Lower leg skin (tissue), 4 donors: ENCODE measurements around the gene SPI1. TPM values are rescaled to one million over a fixed set of nuclear protein-coding genes. Genes with fewer than 3 reads are reported as not detected.

ENCODE experiments used
- DNase-seq, 2 donors: peaks; one replicate each; pipeline ENCODE4 v3.0.0-alpha.2; 2019; ENCODE audit warnings: low spot score in 2 of 2
- H3K4me3 ChIP-seq: fragments of 200-600 bp; sonication (generic); 2 replicates; pipeline ENCODE4 v1.5.1; 2017; ENCODE audit warnings: mild to moderate bottlenecking, low read depth; ENCODE audit not compliant: poor library complexity, severe bottlenecking
- POLR2A ChIP-seq, 2 donors: fragments of 450-650 bp; IDR thresholded peaks; one replicate each; pipeline ENCODE4 v1.6.1; 2016 to 2017; ENCODE audit warnings: antibody characterized with exemption in 2 of 2, mild to moderate bottlenecking in 1 of 2, moderate library complexity in 1 of 2
- WGBS, 2 donors: methylation state at CpG; one replicate each; pipeline ENCODE4 v1.1.5; 2018; 5-methylcytosine and 5-hydroxymethylcytosine counted together
- intact Hi-C: fragments of 100-400 bp; cut with DNase I; formaldehyde crosslinking; loops from one replicate; pipeline ENCODE4 v1.15.0; 2023; ENCODE audit warnings: low total_unique reads
- total RNA-seq, 4 donors: library from RNA; depleted of rRNA; stranded (reverse); fragments of >200 nt; gene quantifications; one replicate each; pipeline ENCODE4 v1.1.0, GENCODE V29; 2016
- TF ChIP-seq, protein P1 (sequence below), 3 donors: fragments of 450-650 bp; IDR thresholded peaks; one replicate each; pipeline ENCODE4 v1.5.1; 2016; ENCODE audit warnings: antibody characterized with exemption in 3 of 3, mild to moderate bottlenecking in 3 of 3, moderate library complexity in 2 of 3

The SPI1 gene
- total RNA-seq, 4 donors from 2014 or later = 7.7 to 13.4 (median 10.6) TPM

DNA sequence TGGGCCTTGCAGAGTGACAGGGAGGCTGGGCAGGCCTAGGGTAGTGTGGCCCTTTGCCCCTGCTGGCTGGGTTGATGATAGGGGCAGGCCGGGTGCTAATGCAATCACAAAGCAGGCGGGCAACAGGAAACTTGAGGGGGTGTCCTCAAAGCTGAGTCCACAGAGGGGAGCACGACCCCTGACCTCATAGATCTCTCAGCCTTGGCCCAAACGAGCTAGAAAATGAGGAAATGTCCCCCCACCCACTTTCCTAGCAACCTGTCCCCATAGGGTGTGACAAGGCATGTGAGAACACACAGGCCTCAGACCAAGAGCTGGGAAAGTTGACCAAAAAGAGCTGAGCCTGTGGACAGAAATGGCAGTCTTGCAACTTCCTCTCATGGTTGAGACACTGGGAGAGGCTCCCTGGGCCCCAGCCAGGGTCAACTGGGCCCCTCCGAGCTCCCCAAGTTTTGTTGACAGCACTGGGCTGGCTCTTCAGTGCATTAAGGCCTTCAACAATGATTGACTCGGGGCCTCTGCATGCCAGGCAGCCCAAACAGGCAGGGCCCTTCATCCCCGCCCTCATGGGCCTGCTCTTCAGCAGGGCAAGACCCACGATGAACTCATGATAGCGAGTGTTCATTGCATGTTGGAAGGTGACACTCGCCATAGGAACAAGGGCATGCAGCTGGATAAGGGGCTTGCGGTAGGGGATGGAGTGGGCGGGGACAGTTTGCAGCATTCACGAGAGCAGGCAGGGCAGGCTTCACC is 9.8 kb upstream of the SPI1 start:
- peak in 1 of 2 donors; percentile 28 for DNase-seq

DNA sequence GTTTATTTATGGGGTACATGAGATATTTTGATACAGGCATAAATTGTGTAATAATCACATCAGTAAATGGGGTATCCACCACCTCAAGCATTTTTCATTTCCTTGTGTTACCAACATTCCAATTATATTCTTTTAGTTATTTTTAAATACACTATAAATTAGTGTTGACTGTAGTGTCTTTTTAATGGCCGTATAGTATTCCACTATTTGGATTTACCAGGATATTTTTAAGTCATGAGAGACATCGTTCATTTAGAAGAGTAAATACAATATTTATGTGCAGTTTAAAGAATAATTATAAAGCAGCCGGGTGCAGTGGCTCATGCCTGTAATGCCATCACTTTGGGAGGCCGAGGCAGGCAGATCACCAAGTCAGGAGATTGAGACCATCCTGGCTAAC is 6.2 kb upstream of the SPI1 start:
- intact Hi-C loops = no loop called here
- no peak for DNase-seq
- no peak for TF ChIP-seq POLR2A (IDR thresholded peaks at IDR 0.05)
- TF ChIP-seq, protein P1, sequence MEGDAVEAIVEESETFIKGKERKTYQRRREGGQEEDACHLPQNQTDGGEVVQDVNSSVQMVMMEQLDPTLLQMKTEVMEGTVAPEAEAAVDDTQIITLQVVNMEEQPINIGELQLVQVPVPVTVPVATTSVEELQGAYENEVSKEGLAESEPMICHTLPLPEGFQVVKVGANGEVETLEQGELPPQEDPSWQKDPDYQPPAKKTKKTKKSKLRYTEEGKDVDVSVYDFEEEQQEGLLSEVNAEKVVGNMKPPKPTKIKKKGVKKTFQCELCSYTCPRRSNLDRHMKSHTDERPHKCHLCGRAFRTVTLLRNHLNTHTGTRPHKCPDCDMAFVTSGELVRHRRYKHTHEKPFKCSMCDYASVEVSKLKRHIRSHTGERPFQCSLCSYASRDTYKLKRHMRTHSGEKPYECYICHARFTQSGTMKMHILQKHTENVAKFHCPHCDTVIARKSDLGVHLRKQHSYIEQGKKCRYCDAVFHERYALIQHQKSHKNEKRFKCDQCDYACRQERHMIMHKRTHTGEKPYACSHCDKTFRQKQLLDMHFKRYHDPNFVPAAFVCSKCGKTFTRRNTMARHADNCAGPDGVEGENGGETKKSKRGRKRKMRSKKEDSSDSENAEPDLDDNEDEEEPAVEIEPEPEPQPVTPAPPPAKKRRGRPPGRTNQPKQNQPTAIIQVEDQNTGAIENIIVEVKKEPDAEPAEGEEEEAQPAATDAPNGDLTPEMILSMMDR (IDR thresholded peaks at IDR 0.05) = no peak
- no peak overlapping the region for H3K4me3 ChIP-seq
- WGBS, 2 donors = 92 to 93% methylated on average over 4 of the region's 4 CpGs

More for the DNA sequence above, 9.8 kb upstream of the SPI1 start:
- no peak overlapping the region for H3K4me3 ChIP-seq
- TF ChIP-seq, protein P1 (IDR thresholded peaks at IDR 0.05) = no peak
- TF ChIP-seq POLR2A (IDR thresholded peaks at IDR 0.05) = no peak
- WGBS, 2 donors = 56 to 58% methylated on average over 12 to 13 of the region's 13 CpGs
- intact Hi-C loops = no loop called here

DNA sequence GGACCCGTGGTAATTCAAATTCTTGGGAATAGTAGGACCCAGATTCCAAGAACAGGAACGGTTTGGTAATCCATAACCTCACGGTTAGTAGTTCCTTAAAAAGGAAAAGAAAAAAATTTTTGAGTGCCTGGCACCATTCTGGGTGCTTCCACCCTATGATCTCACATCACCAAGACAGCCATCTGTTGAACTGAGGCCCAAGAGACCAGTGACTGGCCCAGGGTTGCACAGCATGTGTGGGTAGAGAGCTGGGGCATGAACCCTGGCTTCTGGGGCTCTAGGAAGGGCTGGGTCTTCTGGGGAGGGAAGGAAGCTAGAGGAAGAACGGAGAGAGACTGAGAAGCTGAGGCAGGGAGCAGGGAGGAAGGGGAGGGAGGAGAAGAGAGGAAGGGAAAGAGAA is 4.7 kb upstream of the SPI1 start:
- TF ChIP-seq POLR2A (IDR thresholded peaks at IDR 0.05) = no peak
- TF ChIP-seq, protein P1 (IDR thresholded peaks at IDR 0.05) = no peak
- H3K4me3 ChIP-seq = no peak overlapping the region
- intact Hi-C loops = no loop called here
- no peak for DNase-seq
- WGBS, 2 donors = 59 to 60% methylated on average over 4 of the region's 4 CpGs

DNA sequence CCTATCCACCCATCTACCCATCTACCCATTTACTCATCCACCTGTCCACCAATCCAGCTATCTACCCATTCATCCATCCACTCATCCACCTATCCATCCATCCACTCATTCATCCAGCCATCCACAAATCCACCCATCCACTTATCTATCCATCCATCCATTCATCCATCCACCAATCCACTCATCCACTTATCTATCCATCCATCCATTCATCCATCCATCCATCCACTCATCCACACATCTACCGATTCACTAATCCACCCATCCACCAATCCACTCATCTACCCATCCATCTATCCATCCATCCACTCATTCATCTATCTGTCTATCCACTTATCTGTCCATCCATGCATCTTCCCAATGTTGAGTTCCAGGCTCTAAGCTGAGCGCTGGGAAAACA is 1.7 kb upstream of the SPI1 start:
- H3K4me3 ChIP-seq = no peak overlapping the region
- 95 to 97% methylated on average over 2 of the region's 2 CpGs for WGBS, 2 donors
- DNase-seq = no peak
- intact Hi-C loops = no loop called here
- TF ChIP-seq POLR2A (IDR thresholded peaks at IDR 0.05) = no peak
- TF ChIP-seq, protein P1 (IDR thresholded peaks at IDR 0.05) = peak in 1 of 3 donors; percentile 24

DNA sequence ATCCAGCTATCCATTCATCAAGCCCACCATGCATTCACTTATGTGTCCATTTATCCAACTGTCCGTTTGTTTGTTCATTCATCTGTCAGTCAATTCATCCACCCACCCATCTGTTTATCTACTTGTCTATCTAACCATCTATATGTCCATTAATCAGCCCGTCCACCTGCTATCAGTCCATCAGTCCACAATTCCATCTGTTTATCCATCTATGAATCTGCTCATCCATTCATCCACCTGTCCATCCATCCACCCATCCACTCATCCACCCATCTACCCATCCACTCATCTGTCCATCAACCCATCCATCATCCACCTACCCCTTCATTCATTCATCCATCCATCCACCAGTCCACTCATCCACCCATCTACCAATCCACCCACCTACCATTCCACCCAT is 970 bp upstream of the SPI1 start:
- DNase-seq = no peak
- H3K4me3 ChIP-seq = no peak overlapping the region
- intact Hi-C loops = no loop called here
- 85 to 87% methylated on average over 2 of the region's 2 CpGs for WGBS, 2 donors
- TF ChIP-seq, protein P1 (IDR thresholded peaks at IDR 0.05) = no peak
- no peak for TF ChIP-seq POLR2A (IDR thresholded peaks at IDR 0.05)

DNA sequence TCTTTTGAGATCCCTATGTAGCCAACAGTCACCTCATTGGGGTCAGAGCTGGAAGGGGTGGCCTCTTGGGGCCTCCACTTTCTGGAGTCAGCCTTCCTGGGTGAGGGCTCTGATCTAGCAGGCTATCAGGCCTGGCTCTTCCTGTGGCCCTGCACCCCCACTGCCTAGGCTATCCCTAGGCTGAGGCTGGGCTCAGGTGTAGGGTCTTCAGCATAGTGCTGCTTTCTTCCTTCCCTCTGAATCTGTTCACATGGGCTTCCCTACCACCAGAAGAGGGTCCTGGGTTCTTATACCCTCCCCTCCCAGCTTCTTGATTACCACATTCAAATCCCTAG is 456 bp upstream of the SPI1 start:
- H3K4me3 ChIP-seq = no peak overlapping the region
- intact Hi-C loops = no loop called here
- TF ChIP-seq, protein P1 (IDR thresholded peaks at IDR 0.05) = no peak
- TF ChIP-seq POLR2A (IDR thresholded peaks at IDR 0.05) = no peak
- no peak for DNase-seq
